ENCODE measurements around the gene SLC52A3. TPM values are rescaled to one million over a fixed set of nuclear protein-coding genes. Genes with fewer than 3 reads are reported as not detected.

Gene SLC52A3
- polyA plus RNA-seq, 1 donor from 2014 or later = not detected

GRCh38 chr20:722822-723644, 45.3 kb downstream of the SLC52A3 start:
- Histone ChIP-seq H3K4me3 (ENCODE audit: low read length) (no peak overlapping the region), H3K9ac (ENCODE audit: low read length) (no peak overlapping the region), H4K20me1 (ENCODE audit: insufficient read depth) (no peaks in the 10 kb centered on the region), H3K9me2 (ENCODE audit: insufficient read depth, low read length) (no peaks in the 10 kb centered on the region), H3K36me3 (ENCODE audit: insufficient read depth, low read length) (no peaks in the 10 kb centered on the region), H3K27ac (ENCODE audit: low read length) (no peak overlapping the region), H3F3A (ENCODE audit: insufficient read depth, low read length, poor library complexity, severe bottlenecking) (no peaks in the 10 kb centered on the region), H3K27me3 (ENCODE audit: insufficient read depth, low read depth, low read length) (no peaks in the 10 kb centered on the region), H3K9me3 (ENCODE audit: low read length) (no peaks in the 10 kb centered on the region), H2AFZ (ENCODE audit: low read depth, low read length) (no peak overlapping the region), H3K79me2 (replicated peaks; ENCODE audit: insufficient read depth, low read length) (no peaks in the 10 kb centered on the region), H3K4me2 (ENCODE audit: low read length) (no peak overlapping the region)
- TF ChIP-seq EP300 (conservative IDR thresholded peaks at IDR 0.05; ENCODE audit: poor library complexity, severe bottlenecking) = no peak

GRCh38 chr20:721876-722275, 46.4 kb downstream of the SLC52A3 start:
- no peaks in the 10 kb centered on the region for H3K9me2 ChIP-seq (ENCODE audit: insufficient read depth, low read length)
- H3K79me2 ChIP-seq (replicated peaks; ENCODE audit: insufficient read depth, low read length) = no peaks in the 10 kb centered on the region
- no peak overlapping the region for H3K9ac ChIP-seq (ENCODE audit: low read length)
- no peaks in the 10 kb centered on the region for H3K36me3 ChIP-seq (ENCODE audit: insufficient read depth, low read length)
- no peak overlapping the region for H3K27ac ChIP-seq (ENCODE audit: low read length)
- no peak overlapping the region for H2AFZ ChIP-seq (ENCODE audit: low read depth, low read length)
- H3K4me3 ChIP-seq (ENCODE audit: low read length) = no peak overlapping the region
- no peaks in the 10 kb centered on the region for H3K27me3 ChIP-seq (ENCODE audit: insufficient read depth, low read depth, low read length)
- H3F3A ChIP-seq (ENCODE audit: insufficient read depth, low read length, poor library complexity, severe bottlenecking) = no peaks in the 10 kb centered on the region
- TF ChIP-seq SMC3 (conservative IDR thresholded peaks at IDR 0.05; ENCODE audit: poor library complexity) (no peak), EP300 (conservative IDR thresholded peaks at IDR 0.05; ENCODE audit: poor library complexity, severe bottlenecking) (no peak), MXI1 (conservative IDR thresholded peaks at IDR 0.05; ENCODE audit: poor library complexity, severe bottlenecking) (no peak), TAF1 (IDR thresholded peaks at IDR 0.05; ENCODE audit: low read depth) (no peak), RAD21 (conservative IDR thresholded peaks at IDR 0.05) (no peak), EZH2 (IDR thresholded peaks at IDR 0.05; ENCODE audit: borderline replicate concordance, insufficient read depth, low read length, poor library complexity, severe bottlenecking) (no peak), REST (IDR thresholded peaks at IDR 0.05; ENCODE audit: borderline replicate concordance) (no peak)
- TF ChIP-seq, protein P1, sequence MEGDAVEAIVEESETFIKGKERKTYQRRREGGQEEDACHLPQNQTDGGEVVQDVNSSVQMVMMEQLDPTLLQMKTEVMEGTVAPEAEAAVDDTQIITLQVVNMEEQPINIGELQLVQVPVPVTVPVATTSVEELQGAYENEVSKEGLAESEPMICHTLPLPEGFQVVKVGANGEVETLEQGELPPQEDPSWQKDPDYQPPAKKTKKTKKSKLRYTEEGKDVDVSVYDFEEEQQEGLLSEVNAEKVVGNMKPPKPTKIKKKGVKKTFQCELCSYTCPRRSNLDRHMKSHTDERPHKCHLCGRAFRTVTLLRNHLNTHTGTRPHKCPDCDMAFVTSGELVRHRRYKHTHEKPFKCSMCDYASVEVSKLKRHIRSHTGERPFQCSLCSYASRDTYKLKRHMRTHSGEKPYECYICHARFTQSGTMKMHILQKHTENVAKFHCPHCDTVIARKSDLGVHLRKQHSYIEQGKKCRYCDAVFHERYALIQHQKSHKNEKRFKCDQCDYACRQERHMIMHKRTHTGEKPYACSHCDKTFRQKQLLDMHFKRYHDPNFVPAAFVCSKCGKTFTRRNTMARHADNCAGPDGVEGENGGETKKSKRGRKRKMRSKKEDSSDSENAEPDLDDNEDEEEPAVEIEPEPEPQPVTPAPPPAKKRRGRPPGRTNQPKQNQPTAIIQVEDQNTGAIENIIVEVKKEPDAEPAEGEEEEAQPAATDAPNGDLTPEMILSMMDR (IDR thresholded peaks at IDR 0.05; ENCODE audit: poor library complexity, severe bottlenecking) = no peak
- no peaks in the 10 kb centered on the region for H3K9me3 ChIP-seq (ENCODE audit: low read length)
- no peaks in the 10 kb centered on the region for H4K20me1 ChIP-seq (ENCODE audit: insufficient read depth)
- H3K4me2 ChIP-seq (ENCODE audit: low read length) = no peak overlapping the region
